DOHH2 (cell line): Measurements from ENCODE around the gene FAS.

Experiments
- CTCF ChIP-seq: fragments of 200-600 bp; sonication (generic); IDR thresholded peaks from one replicate; pipeline ENCODE4 v1.5.1; 2014; ENCODE audit warnings: antibody characterized with exemption, mild to moderate bottlenecking, low read depth, low read length; ENCODE audit not compliant: poor library complexity, severe bottlenecking
- EZH2phosphoT487 ChIP-seq: fragments of 200-600 bp; sonication (generic); IDR thresholded peaks from 2 replicates; pipeline ENCODE4 v1.6.1; 2017; ENCODE audit warnings: borderline replicate concordance, mild to moderate bottlenecking, antibody characterized with exemption, low read length, moderate library complexity, mixed read lengths

- TF ChIP-seq CTCF (no peak), EZH2phosphoT487 (no peak)
These were observed 694 bp upstream of the FAS start for GRCh38 chr10:88989824-88990383.
